Colonic mucosa (tissue), 4 donors: Measurements from ENCODE around the gene RAB29. TPM values are rescaled to one million over a fixed set of nuclear protein-coding genes. Genes with fewer than 3 reads are reported as not detected.

Experiments used
- DNase-seq: peaks from one replicate; pipeline ENCODE4 v3.0.0-alpha.2; 2020
- H3K27ac ChIP-seq: fragments of 200-600 bp; one replicate; pipeline ENCODE4 v1.8.0; 2021
- H3K27me3 ChIP-seq: fragments of 200-600 bp; one replicate; pipeline ENCODE4 v1.8.0; 2021
- H3K36me3 ChIP-seq: fragments of 200-600 bp; one replicate; pipeline ENCODE4 v1.8.0; 2021
- H3K4me1 ChIP-seq: fragments of 200-600 bp; one replicate; pipeline ENCODE4 v1.8.0; 2021; ENCODE audit warnings: mild to moderate bottlenecking
- H3K4me3 ChIP-seq: fragments of 200-600 bp; one replicate; pipeline ENCODE4 v1.8.0; 2021
- H3K9ac ChIP-seq, 2 donors: one replicate each; pipeline ENCODE4 v1.7.0; 2013; ENCODE audit warnings: control low read depth in 2 of 2, low read depth in 2 of 2, low read length in 2 of 2
- H3K9me3 ChIP-seq: fragments of 200-600 bp; one replicate; pipeline ENCODE4 v1.8.0; 2021
- CTCF ChIP-seq: fragments of 200-600 bp; IDR thresholded peaks from one replicate; pipeline ENCODE4 v1.8.0; 2022; ENCODE audit warnings: antibody characterized with exemption, mild to moderate bottlenecking
- intact Hi-C: fragments of 100-400 bp; cut with DNase I; formaldehyde crosslinking; loops from one replicate; pipeline ENCODE4 v1.14.1; 2022
- total RNA-seq, 2 donors: library from RNA; stranded (reverse); fragmentation: NEBNext Ultra II Directional in 1 of 2; extraction: Animal tissue kit (Norgen Biotek cat#: 25700) in 1 of 2; gene quantifications; one replicate each; pipeline ENCODE4 v1.2.1, GENCODE V29; 2021
- donor health status: healthy.
- donor health status: DM: no; HTN: no; CAD: no.
- donor health status: DM: no; HTN: no; CAD: no.

Gene RAB29
- total RNA-seq, 2 donors from 2014 or later, result 7.5 to 10.2 TPM

GRCh38 chr1:205746757-205747412 lies 28.4 kb downstream of the RAB29 start:
- no peak for DNase-seq
- no peak overlapping the region for H3K27ac ChIP-seq
- TF ChIP-seq CTCF, result no peak
- H3K36me3 ChIP-seq, result no peaks in the 10 kb centered on the region
- no peaks in the 10 kb centered on the region for H3K27me3 ChIP-seq
- intact Hi-C loops, result no loop called here
- H3K9ac ChIP-seq, result no peak overlapping the region
- H3K9me3 ChIP-seq, result no peaks in the 10 kb centered on the region
- no peak overlapping the region for H3K4me3 ChIP-seq
- peaks cover 10% of the 10 kb centered on the region for H3K4me1 ChIP-seq

- H3K4me3 ChIP-seq, result no peak overlapping the region
- H3K27ac ChIP-seq, result no peak overlapping the region
- no peaks in the 10 kb centered on the region for H3K36me3 ChIP-seq
- no peak for DNase-seq
- H3K9ac ChIP-seq, result no peak overlapping the region
- H3K4me1 ChIP-seq, result peaks cover 10% of the 10 kb centered on the region
- intact Hi-C loops, result no loop called here
- TF ChIP-seq CTCF, result no peak
- no peaks in the 10 kb centered on the region for H3K9me3 ChIP-seq
- no peaks in the 10 kb centered on the region for H3K27me3 ChIP-seq
Observed at GRCh38 chr1:205744403-205744802, 30.9 kb downstream of the RAB29 start.

GRCh38 chr1:205743977-205744376 lies 31.3 kb downstream of the RAB29 start:
- peaks cover 10% of the 10 kb centered on the region for H3K4me1 ChIP-seq
- H3K36me3 ChIP-seq, result no peaks in the 10 kb centered on the region
- H3K27ac ChIP-seq, result no peak overlapping the region
- no peak overlapping the region for H3K9ac ChIP-seq
- H3K9me3 ChIP-seq, result no peaks in the 10 kb centered on the region
- H3K4me3 ChIP-seq, result no peak overlapping the region
- DNase-seq, result no peak
- H3K27me3 ChIP-seq, result no peaks in the 10 kb centered on the region
- intact Hi-C loops, result no loop called here
- no peak for TF ChIP-seq CTCF

GRCh38 chr1:205741681-205742080 lies 33.6 kb downstream of the RAB29 start:
- no peaks in the 10 kb centered on the region for H3K36me3 ChIP-seq
- no peak overlapping the region for H3K27ac ChIP-seq
- peaks cover 3% of the 10 kb centered on the region for H3K4me1 ChIP-seq
- no peaks in the 10 kb centered on the region for H3K27me3 ChIP-seq
- intact Hi-C loops, result no loop called here
- no peak for DNase-seq
- H3K9ac ChIP-seq, result no peak overlapping the region
- TF ChIP-seq CTCF, result no peak
- H3K9me3 ChIP-seq, result no peaks in the 10 kb centered on the region
- H3K4me3 ChIP-seq, result no peak overlapping the region

GRCh38 chr1:205739348-205740160 lies 35.7 kb downstream of the RAB29 start:
- Histone ChIP-seq H3K27ac (no peak overlapping the region), H3K27me3 (no peaks in the 10 kb centered on the region), H3K9me3 (no peaks in the 10 kb centered on the region), H3K36me3 (no peaks in the 10 kb centered on the region), H3K9ac (no peak overlapping the region), H3K4me3 (no peak overlapping the region), H3K4me1 (peaks cover 3% of the 10 kb centered on the region)
- intact Hi-C loops, result no loop called here
- no peak for DNase-seq
- no peak for TF ChIP-seq CTCF
